GM18858 (cell line): ENCODE results near the gene ELFN1.
"Not testable (repeated sequence)": the region's sequence is repeated elsewhere in the genome, so short reads cannot be mapped to it uniquely, and the experiment has no call there.

Source experiments
- ATAC-seq: cut with Tn5 transposase; IDR thresholded peaks from one replicate; pipeline ENCODE4 v1.9.1; 2021; ENCODE audit not compliant: unreplicated experiment

The ELFN1 gene

GRCh38 chr7:1752111-1752510, 82.0 kb downstream of the ELFN1 start:
- no peak for ATAC-seq

GRCh38 chr7:1752771-1753563, 82.9 kb downstream of the ELFN1 start:
- ATAC-seq: no peak

GRCh38 chr7:1753564-1753867, 83.4 kb downstream of the ELFN1 start:
- ATAC-seq: no peak

- no peak for ATAC-seq
Measured at GRCh38 chr7:1754345-1754908, 84.3 kb downstream of the ELFN1 start.

GRCh38 chr7:1755783-1756625, 85.9 kb downstream of the ELFN1 start:
- ATAC-seq: no peak

- no peak for ATAC-seq
Measured at GRCh38 chr7:1757601-1758000, 87.5 kb downstream of the ELFN1 start.

- ATAC-seq: no peak
Measured at GRCh38 chr7:1758028-1758858, 88.2 kb downstream of the ELFN1 start.

GRCh38 chr7:1758859-1759521, 88.9 kb downstream of the ELFN1 start:
- ATAC-seq: no peak

- ATAC-seq: no peak
Measured at GRCh38 chr7:1761097-1761496, 91.0 kb downstream of the ELFN1 start.

GRCh38 chr7:1761774-1762173, 91.7 kb downstream of the ELFN1 start:
- ATAC-seq: no peak

GRCh38 chr7:1762238-1762945, 92.3 kb downstream of the ELFN1 start:
- no peak for ATAC-seq

- no peak for ATAC-seq
Measured at GRCh38 chr7:1763033-1763432, 93.0 kb downstream of the ELFN1 start.

GRCh38 chr7:1763911-1764310, 93.8 kb downstream of the ELFN1 start:
- ATAC-seq: not testable (repeated sequence)

- no peak for ATAC-seq
Measured at GRCh38 chr7:1765336-1765735, 95.3 kb downstream of the ELFN1 start.

GRCh38 chr7:1767524-1767923, 97.4 kb downstream of the ELFN1 start:
- ATAC-seq: no peak

- no peak for ATAC-seq
Measured at GRCh38 chr7:1768832-1769231, 98.8 kb downstream of the ELFN1 start.

- ATAC-seq: no peak
Measured at GRCh38 chr7:1769286-1770200, 99.5 kb downstream of the ELFN1 start.

GRCh38 chr7:1770331-1770730, 100.3 kb downstream of the ELFN1 start:
- ATAC-seq: no peak

GRCh38 chr7:1775389-1775788, 105.3 kb downstream of the ELFN1 start:
- ATAC-seq: no peak
